Neural progenitor cell (in vitro differentiated cells): ENCODE results near the gene PLEKHA6. TPM values are rescaled to one million over a fixed set of nuclear protein-coding genes. Genes with fewer than 3 reads are reported as not detected.

Experiments used
- DNase-seq: peaks from one replicate; pipeline ENCODE4 v3.0.0-alpha.2; 2016; ENCODE audit warnings: low spot score
- H2AFZ ChIP-seq: fragments of 200-600 bp; sonication (generic); replicated peaks from 2 replicates; pipeline ENCODE4 v1.6.1; 2016; ENCODE audit warnings: antibody characterized with exemption
- H3F3A ChIP-seq: fragments of 200-600 bp; sonication (generic); 2 replicates; pipeline ENCODE4 v1.6.1; 2016; ENCODE audit warnings: antibody characterized with exemption, low read depth
- H3K27ac ChIP-seq: fragments of 200-600 bp; sonication (generic); 2 replicates; pipeline ENCODE4 v1.5.1; 2016; ENCODE audit warnings: mild to moderate bottlenecking
- H3K27me3 ChIP-seq: fragments of 200-600 bp; sonication (generic); 2 replicates; pipeline ENCODE4 v1.6.1; 2016; ENCODE audit warnings: mild to moderate bottlenecking, moderate library complexity
- H3K36me3 ChIP-seq: fragments of 200-600 bp; sonication (generic); 2 replicates; pipeline ENCODE4 v1.5.1; 2016
- H3K4me1 ChIP-seq: fragments of 200-600 bp; sonication (generic); 2 replicates; pipeline ENCODE4 v1.6.1; 2016; ENCODE audit warnings: mixed run types
- H3K4me2 ChIP-seq: fragments of 200-600 bp; sonication (generic); 2 replicates; pipeline ENCODE4 v1.6.1; 2016
- H3K4me3 ChIP-seq: fragments of 200-600 bp; sonication (generic); 2 replicates; pipeline ENCODE4 v1.5.1; 2016
- H3K79me2 ChIP-seq: fragments of 200-600 bp; sonication (generic); 2 replicates; pipeline ENCODE4 v1.6.1; 2016; ENCODE audit warnings: low read depth
- H3K9ac ChIP-seq: fragments of 200-600 bp; sonication (generic); 2 replicates; pipeline ENCODE4 v1.6.1; 2016
- H3K9me3 ChIP-seq: fragments of 200-600 bp; sonication (generic); 2 replicates; pipeline ENCODE4 v1.5.1; 2016; ENCODE audit warnings: low read depth
- H4K20me1 ChIP-seq: fragments of 200-600 bp; sonication (generic); 2 replicates; pipeline ENCODE4 v1.6.1; 2016; ENCODE audit warnings: low read depth
- H3K27ac Mint-ChIP-seq: 3 replicates; pipeline ENCODE4 v1.8.0; 2021; ENCODE audit warnings: mixed read lengths
- H3K27me3 Mint-ChIP-seq: 2 replicates; pipeline ENCODE4 v1.8.0; 2022; ENCODE audit warnings: low read depth, mild to moderate bottlenecking, inconsistent platforms, moderate library complexity, mixed read lengths; ENCODE audit not compliant: insufficient read depth
- H3K36me3 Mint-ChIP-seq: 3 replicates; pipeline ENCODE4 v1.8.0; 2021; ENCODE audit warnings: mixed read lengths
- H3K4me1 Mint-ChIP-seq: 3 replicates; pipeline ENCODE4 v1.8.0; 2021; ENCODE audit warnings: mixed read lengths
- H3K4me3 Mint-ChIP-seq: 3 replicates; pipeline ENCODE4 v1.8.0; 2021; ENCODE audit warnings: mild to moderate bottlenecking, moderate library complexity, mixed read lengths
- H3K9me3 Mint-ChIP-seq: 3 replicates; pipeline ENCODE4 v1.8.0; 2020; ENCODE audit warnings: mixed read lengths
- EZH2 ChIP-seq: fragments of 200-600 bp; sonication (generic); IDR thresholded peaks from 2 replicates; pipeline ENCODE4 v1.6.1; 2017; ENCODE audit warnings: antibody characterized with exemption, mild to moderate bottlenecking, moderate library complexity
- EZH2phosphoT487 ChIP-seq: fragments of 200-600 bp; sonication (generic); IDR thresholded peaks from 2 replicates; pipeline ENCODE4 v1.6.1; 2017; ENCODE audit warnings: antibody characterized with exemption
- total RNA-seq: library from RNA; depleted of rRNA; stranded (reverse); fragments of >200 nt; gene quantifications from 2 replicates; pipeline ENCODE4 v1.2.3, GENCODE V29; 2015; ENCODE audit warnings: low replicate concordance
- TF ChIP-seq, protein P1 (sequence below): fragments of 200-600 bp; sonication (generic); IDR thresholded peaks from 2 replicates; pipeline ENCODE4 v1.5.1; 2017; ENCODE audit warnings: antibody characterized with exemption, mild to moderate bottlenecking

The PLEKHA6 gene
- total RNA-seq, 1 donor from 2014 or later = 0.58 TPM

DNA sequence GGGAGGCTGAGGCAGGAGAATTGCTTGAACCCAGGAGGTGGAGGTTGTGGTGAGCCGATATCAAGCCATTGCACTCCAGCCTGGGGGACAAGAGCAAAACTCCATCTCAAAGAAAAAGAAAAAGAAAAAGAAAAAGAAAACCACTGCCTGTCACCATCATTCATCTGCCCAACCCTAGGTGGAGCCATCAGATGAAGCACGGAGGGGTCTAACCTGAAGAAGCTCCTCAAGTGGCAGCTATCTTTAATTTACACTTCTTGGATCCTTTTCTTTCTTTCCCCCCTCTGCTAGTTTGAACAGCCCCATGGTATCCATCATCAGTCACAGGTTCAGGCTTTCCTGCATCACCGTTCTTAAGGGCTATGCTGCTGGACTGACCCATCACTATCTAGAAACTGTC lies 57.0 kb downstream of the PLEKHA6 start:
- Histone ChIP-seq H2AFZ (no peak overlapping the region), H3K4me2 (no peak overlapping the region), H3K4me1 (peaks cover 15% of the 10 kb centered on the region), H4K20me1 (no peaks in the 10 kb centered on the region), H3K9me3 (no peaks in the 10 kb centered on the region), H3K27ac (no peak overlapping the region), H3K79me2 (no peaks in the 10 kb centered on the region), H3K9ac (no peak overlapping the region), H3K36me3 (no peaks in the 10 kb centered on the region), H3F3A (peaks cover 13% of the 10 kb centered on the region), H3K4me3 (no peak overlapping the region), H3K27me3 (peaks cover 24% of the 10 kb centered on the region)
- Mint-ChIP-seq H3K27me3 (peaks cover 5% of the 10 kb centered on the region), H3K4me3 (no peak overlapping the region), H3K4me1 (peaks cover 37% of the 10 kb centered on the region), H3K9me3 (no peaks in the 10 kb centered on the region), H3K27ac (no peak overlapping the region), H3K36me3 (peaks cover 18% of the 10 kb centered on the region)
- DNase-seq = no peak
- TF ChIP-seq EZH2phosphoT487 (no peak), EZH2 (no peak)
- TF ChIP-seq, protein P1, sequence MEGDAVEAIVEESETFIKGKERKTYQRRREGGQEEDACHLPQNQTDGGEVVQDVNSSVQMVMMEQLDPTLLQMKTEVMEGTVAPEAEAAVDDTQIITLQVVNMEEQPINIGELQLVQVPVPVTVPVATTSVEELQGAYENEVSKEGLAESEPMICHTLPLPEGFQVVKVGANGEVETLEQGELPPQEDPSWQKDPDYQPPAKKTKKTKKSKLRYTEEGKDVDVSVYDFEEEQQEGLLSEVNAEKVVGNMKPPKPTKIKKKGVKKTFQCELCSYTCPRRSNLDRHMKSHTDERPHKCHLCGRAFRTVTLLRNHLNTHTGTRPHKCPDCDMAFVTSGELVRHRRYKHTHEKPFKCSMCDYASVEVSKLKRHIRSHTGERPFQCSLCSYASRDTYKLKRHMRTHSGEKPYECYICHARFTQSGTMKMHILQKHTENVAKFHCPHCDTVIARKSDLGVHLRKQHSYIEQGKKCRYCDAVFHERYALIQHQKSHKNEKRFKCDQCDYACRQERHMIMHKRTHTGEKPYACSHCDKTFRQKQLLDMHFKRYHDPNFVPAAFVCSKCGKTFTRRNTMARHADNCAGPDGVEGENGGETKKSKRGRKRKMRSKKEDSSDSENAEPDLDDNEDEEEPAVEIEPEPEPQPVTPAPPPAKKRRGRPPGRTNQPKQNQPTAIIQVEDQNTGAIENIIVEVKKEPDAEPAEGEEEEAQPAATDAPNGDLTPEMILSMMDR = no peak

DNA sequence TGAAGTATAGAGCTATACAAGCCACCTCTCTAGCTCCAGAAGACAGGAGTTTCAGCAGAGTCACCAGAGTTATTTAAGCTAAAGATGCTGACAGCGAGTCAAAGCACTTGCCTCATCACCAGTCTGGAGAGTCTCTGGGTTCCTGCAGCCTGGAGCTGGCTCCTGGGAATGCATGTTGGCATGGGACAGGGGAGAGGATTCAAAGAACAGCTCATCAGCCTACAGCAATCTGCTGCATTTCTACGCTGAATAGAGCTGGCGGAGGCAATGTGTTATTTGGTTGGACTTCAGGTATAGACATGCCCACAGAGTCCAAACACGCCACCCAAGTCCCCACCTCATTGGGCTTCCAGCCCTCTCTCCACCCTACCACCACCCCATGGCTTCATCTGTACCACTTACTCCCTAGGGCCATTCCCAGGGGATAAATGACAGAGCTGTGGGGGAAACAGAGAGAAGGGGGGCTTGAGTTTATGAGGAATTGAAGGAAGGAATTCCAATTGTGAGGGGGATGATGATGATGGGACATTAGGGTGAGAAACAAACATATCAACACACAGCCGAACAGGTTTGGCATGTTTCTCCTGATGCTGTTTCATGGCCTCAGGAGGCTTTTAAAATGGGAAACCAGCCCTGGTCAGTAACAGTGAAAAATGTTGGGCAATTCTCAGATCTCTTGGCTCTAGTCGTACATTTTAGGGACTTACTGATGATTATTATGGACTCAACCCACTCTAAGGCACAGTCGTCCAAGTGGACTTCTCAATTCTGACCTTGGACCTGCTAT lies 58.4 kb downstream of the PLEKHA6 start:
- peaks cover 12% of the 10 kb centered on the region for H3K27me3 ChIP-seq
- H4K20me1 ChIP-seq = no peaks in the 10 kb centered on the region
- no peak for DNase-seq
- H3K9ac ChIP-seq = no peak overlapping the region
- H3K4me3 Mint-ChIP-seq = no peak overlapping the region
- no peak overlapping the region for H3K27ac Mint-ChIP-seq
- TF ChIP-seq EZH2phosphoT487 (no peak), EZH2 (no peak)
- no peaks in the 10 kb centered on the region for H3K36me3 ChIP-seq
- H3K79me2 ChIP-seq = no peaks in the 10 kb centered on the region
- peaks cover 18% of the 10 kb centered on the region for H3K36me3 Mint-ChIP-seq
- H3K4me3 ChIP-seq = no peak overlapping the region
- H3K27me3 Mint-ChIP-seq = peaks cover 3% of the 10 kb centered on the region
- H3K9me3 Mint-ChIP-seq = no peaks in the 10 kb centered on the region
- H3F3A ChIP-seq = peaks cover 6% of the 10 kb centered on the region
- no peaks in the 10 kb centered on the region for H3K9me3 ChIP-seq
- peaks cover 16% of the 10 kb centered on the region for H3K4me1 ChIP-seq
- H3K27ac ChIP-seq = no peak overlapping the region
- H2AFZ ChIP-seq = no peak overlapping the region
- H3K4me2 ChIP-seq = no peak overlapping the region
- peaks cover 34% of the 10 kb centered on the region for H3K4me1 Mint-ChIP-seq

DNA sequence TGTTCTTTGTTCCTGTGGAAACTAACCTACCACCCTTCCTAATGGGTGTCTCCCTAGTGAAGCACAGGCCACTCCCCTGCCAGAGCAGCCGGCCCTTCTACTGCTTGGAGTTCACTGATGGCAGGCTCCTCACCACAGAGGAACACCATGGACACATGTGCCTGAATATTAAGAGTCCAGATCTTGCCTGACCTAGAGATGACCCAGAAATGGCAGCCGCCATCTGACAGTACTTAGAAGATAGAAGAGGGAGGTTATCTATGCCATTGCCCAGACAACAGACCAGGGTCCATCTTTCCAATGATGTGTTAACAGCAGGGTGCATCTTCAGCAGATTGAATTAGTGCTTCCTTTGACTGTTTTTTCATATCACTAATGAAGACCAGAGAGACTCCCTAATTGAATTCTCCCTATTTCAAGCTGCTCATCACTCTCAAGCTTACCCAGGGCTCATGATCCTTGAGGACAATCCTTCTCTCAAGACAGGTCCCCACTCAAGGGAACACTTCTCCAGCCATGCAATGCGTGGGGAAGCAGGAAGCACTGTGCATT lies 59.8 kb downstream of the PLEKHA6 start:
- no peaks in the 10 kb centered on the region for H3K36me3 ChIP-seq
- Mint-ChIP-seq H3K36me3 (peaks cover 18% of the 10 kb centered on the region), H3K9me3 (no peaks in the 10 kb centered on the region), H3K4me1 (peaks cover 37% of the 10 kb centered on the region), H3K27me3 (peaks cover 3% of the 10 kb centered on the region), H3K27ac (no peak overlapping the region), H3K4me3 (no peak overlapping the region)
- no peaks in the 10 kb centered on the region for H3K9me3 ChIP-seq
- TF ChIP-seq EZH2 (no peak), EZH2phosphoT487 (no peak)
- TF ChIP-seq, protein P1 = no peak
- H3K79me2 ChIP-seq = no peaks in the 10 kb centered on the region
- no peak overlapping the region for H3K4me3 ChIP-seq
- H4K20me1 ChIP-seq = no peaks in the 10 kb centered on the region
- no peak overlapping the region for H3K4me2 ChIP-seq
- peaks cover 6% of the 10 kb centered on the region for H3F3A ChIP-seq
- no peak for DNase-seq
- H2AFZ ChIP-seq = no peak overlapping the region
- H3K4me1 ChIP-seq = peaks cover 18% of the 10 kb centered on the region
- no peak overlapping the region for H3K9ac ChIP-seq
- H3K27me3 ChIP-seq = no peaks in the 10 kb centered on the region
- no peak overlapping the region for H3K27ac ChIP-seq
